Neural cell (in vitro differentiated cells): ENCODE results near the gene NTPCR. TPM values are rescaled to one million over a fixed set of nuclear protein-coding genes. Genes with fewer than 3 reads are reported as not detected.

ENCODE experiments used
- H2AFZ ChIP-seq: fragments of 200-600, 300-800 bp; sonication (generic), shearing (Covaris generic); 2 replicates; pipeline ENCODE4 v1.6.0; 2014; ENCODE audit warnings: low read depth, mild to moderate bottlenecking, antibody characterized with exemption, low read length, moderate library complexity
- H3F3A ChIP-seq: fragments of 200-600 bp; shearing (Covaris generic); 2 replicates; pipeline ENCODE4 v1.6.1; 2016; ENCODE audit warnings: mild to moderate bottlenecking, moderate library complexity, mixed read lengths, antibody characterized with exemption, low read length; ENCODE audit not compliant: insufficient read depth, poor library complexity, severe bottlenecking
- H3K27ac ChIP-seq: fragments of 200-600, 300-800 bp; sonication (generic), shearing (Covaris generic); 2 replicates; pipeline ENCODE4 v1.5.1; 2014; ENCODE audit warnings: mild to moderate bottlenecking, low read length, moderate library complexity
- H3K27me3 ChIP-seq: fragments of 300-800, 200-600 bp; sonication (generic), shearing (Covaris generic); 2 replicates; pipeline ENCODE4 v1.6.0; 2014; ENCODE audit warnings: mild to moderate bottlenecking, low read depth, low read length, moderate library complexity; ENCODE audit not compliant: insufficient read depth
- H3K36me3 ChIP-seq: fragments of 300-800, 200-600 bp; sonication (generic), shearing (Covaris generic); 2 replicates; pipeline ENCODE4 v1.5.1; 2014; ENCODE audit warnings: mild to moderate bottlenecking, antibody characterized with exemption, low read length, moderate library complexity; ENCODE audit not compliant: insufficient read depth
- H3K4me2 ChIP-seq: fragments of 300-800, 200-600 bp; sonication (generic), shearing (Covaris generic); 2 replicates; pipeline ENCODE4 v1.6.0; 2014; ENCODE audit warnings: mild to moderate bottlenecking, low read length
- H3K4me3 ChIP-seq: fragments of 300-800, 200-600 bp; sonication (generic), shearing (Covaris generic); 2 replicates; pipeline ENCODE4 v1.5.1; 2014; ENCODE audit warnings: mild to moderate bottlenecking, low read length, moderate library complexity
- H3K79me2 ChIP-seq: fragments of 200-600 bp; shearing (Covaris generic); replicated peaks from 2 replicates; pipeline ENCODE4 v1.6.0; 2014; ENCODE audit warnings: mild to moderate bottlenecking, low read length, moderate library complexity; ENCODE audit not compliant: insufficient read depth
- H3K9ac ChIP-seq: fragments of 300-800, 200-600 bp; sonication (generic), shearing (Covaris generic); 2 replicates; pipeline ENCODE4 v1.6.1; 2016; ENCODE audit warnings: mild to moderate bottlenecking, low read length, mixed read lengths
- H3K9me2 ChIP-seq: fragments of 200-600 bp; shearing (Covaris generic); 2 replicates; pipeline ENCODE4 v1.6.1; 2016; ENCODE audit warnings: mild to moderate bottlenecking, low read length, mixed read lengths; ENCODE audit not compliant: insufficient read depth
- H3K9me3 ChIP-seq: fragments of 200-600, 300-800 bp; sonication (generic), shearing (Covaris generic); 2 replicates; pipeline ENCODE4 v1.6.1; 2016; ENCODE audit warnings: mild to moderate bottlenecking, mixed run types, low read length, moderate library complexity, mixed read lengths
- H4K20me1 ChIP-seq: fragments of 200-600 bp; shearing (Covaris generic); 2 replicates; pipeline ENCODE4 v1.6.1; 2016; ENCODE audit warnings: mild to moderate bottlenecking, mixed run types; ENCODE audit not compliant: insufficient read depth
- EP300 ChIP-seq: fragments of 450-650 bp; conservative IDR thresholded peaks from 2 replicates; pipeline ENCODE4 v1.6.1; 2014; ENCODE audit warnings: antibody characterized with exemption, mild to moderate bottlenecking, moderate library complexity; ENCODE audit not compliant: poor library complexity, severe bottlenecking
- EZH2 ChIP-seq: fragments of 200-600, 300-800 bp; shearing (Covaris generic), sonication (generic); IDR thresholded peaks from 2 replicates; pipeline ENCODE4 v1.6.1; 2014; ENCODE audit warnings: antibody characterized with exemption, low read length, borderline replicate concordance, mild to moderate bottlenecking; ENCODE audit not compliant: insufficient read depth, poor library complexity, severe bottlenecking
- MXI1 ChIP-seq: fragments of 450-650 bp; conservative IDR thresholded peaks from 2 replicates; pipeline ENCODE4 v1.6.1; 2014; ENCODE audit warnings: antibody characterized with exemption, mild to moderate bottlenecking; ENCODE audit not compliant: poor library complexity, severe bottlenecking
- POLR2AphosphoS5 ChIP-seq: IDR thresholded peaks from 2 replicates; pipeline ENCODE4 v1.6.1; 2012
- RAD21 ChIP-seq: fragments of 450-650 bp; conservative IDR thresholded peaks from 2 replicates; pipeline ENCODE4 v1.6.1; 2014; ENCODE audit warnings: antibody characterized with exemption, mild to moderate bottlenecking, moderate library complexity
- SMC3 ChIP-seq: fragments of 450-650 bp; conservative IDR thresholded peaks from 2 replicates; pipeline ENCODE4 v1.6.1; 2014; ENCODE audit warnings: antibody characterized with exemption, mild to moderate bottlenecking, moderate library complexity; ENCODE audit not compliant: poor library complexity
- TAF1 ChIP-seq: IDR thresholded peaks from 2 replicates; pipeline ENCODE4 v1.6.1; 2012; ENCODE audit warnings: low read depth
- polyA plus RNA-seq: library from polyadenylated mRNA; depleted of rRNA; stranded (reverse); fragments of >200 nt; gene quantifications from 2 replicates; pipeline ENCODE4 v1.2.3, GENCODE V29; 2014
- TF ChIP-seq, protein P1 (sequence below): IDR thresholded peaks from 2 replicates; pipeline ENCODE4 v1.6.1; 2012; ENCODE audit warnings: borderline replicate concordance
- TF ChIP-seq, protein P2 (sequence below): fragments of 450-650 bp; IDR thresholded peaks from 2 replicates; pipeline ENCODE4 v1.5.1; 2014; ENCODE audit warnings: antibody characterized with exemption, mild to moderate bottlenecking, moderate library complexity; ENCODE audit not compliant: poor library complexity, severe bottlenecking

Gene NTPCR
- polyA plus RNA-seq, 1 donor from 2014 or later = 36.7 TPM

DNA sequence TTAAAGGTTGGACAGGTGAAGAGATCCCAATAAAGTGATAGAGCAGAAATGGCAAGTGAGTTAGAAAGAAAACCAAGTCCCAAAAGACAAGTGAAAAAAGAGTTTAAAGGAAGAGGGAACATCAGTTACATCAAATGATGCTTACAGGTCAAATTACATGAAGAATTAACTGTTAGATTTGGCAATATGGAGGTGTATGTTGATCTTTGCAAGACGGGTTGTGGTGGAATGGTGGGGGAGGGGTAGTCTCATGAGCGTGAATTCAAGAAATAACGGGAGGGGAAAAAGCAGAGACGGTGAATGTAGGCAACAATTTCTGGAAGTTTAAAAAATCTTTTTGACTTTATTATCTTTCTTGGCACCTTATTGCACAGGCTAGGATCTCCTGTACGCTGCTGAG is 76.6 kb downstream of the NTPCR start:
- Histone ChIP-seq H3K9ac (no peak overlapping the region), H3K9me3 (no peaks in the 10 kb centered on the region), H2AFZ (no peak overlapping the region), H3K4me2 (no peak overlapping the region), H3K79me2 (no peaks in the 10 kb centered on the region), H3F3A (no peaks in the 10 kb centered on the region), H3K4me3 (no peak overlapping the region), H4K20me1 (no peaks in the 10 kb centered on the region), H3K27me3 (no peaks in the 10 kb centered on the region), H3K9me2 (no peaks in the 10 kb centered on the region), H3K27ac (no peak overlapping the region), H3K36me3 (no peaks in the 10 kb centered on the region)
- TF ChIP-seq EZH2 (no peak), POLR2AphosphoS5 (no peak), EP300 (no peak), TAF1 (no peak), RAD21 (no peak), SMC3 (no peak), MXI1 (no peak)
- TF ChIP-seq, protein P1, sequence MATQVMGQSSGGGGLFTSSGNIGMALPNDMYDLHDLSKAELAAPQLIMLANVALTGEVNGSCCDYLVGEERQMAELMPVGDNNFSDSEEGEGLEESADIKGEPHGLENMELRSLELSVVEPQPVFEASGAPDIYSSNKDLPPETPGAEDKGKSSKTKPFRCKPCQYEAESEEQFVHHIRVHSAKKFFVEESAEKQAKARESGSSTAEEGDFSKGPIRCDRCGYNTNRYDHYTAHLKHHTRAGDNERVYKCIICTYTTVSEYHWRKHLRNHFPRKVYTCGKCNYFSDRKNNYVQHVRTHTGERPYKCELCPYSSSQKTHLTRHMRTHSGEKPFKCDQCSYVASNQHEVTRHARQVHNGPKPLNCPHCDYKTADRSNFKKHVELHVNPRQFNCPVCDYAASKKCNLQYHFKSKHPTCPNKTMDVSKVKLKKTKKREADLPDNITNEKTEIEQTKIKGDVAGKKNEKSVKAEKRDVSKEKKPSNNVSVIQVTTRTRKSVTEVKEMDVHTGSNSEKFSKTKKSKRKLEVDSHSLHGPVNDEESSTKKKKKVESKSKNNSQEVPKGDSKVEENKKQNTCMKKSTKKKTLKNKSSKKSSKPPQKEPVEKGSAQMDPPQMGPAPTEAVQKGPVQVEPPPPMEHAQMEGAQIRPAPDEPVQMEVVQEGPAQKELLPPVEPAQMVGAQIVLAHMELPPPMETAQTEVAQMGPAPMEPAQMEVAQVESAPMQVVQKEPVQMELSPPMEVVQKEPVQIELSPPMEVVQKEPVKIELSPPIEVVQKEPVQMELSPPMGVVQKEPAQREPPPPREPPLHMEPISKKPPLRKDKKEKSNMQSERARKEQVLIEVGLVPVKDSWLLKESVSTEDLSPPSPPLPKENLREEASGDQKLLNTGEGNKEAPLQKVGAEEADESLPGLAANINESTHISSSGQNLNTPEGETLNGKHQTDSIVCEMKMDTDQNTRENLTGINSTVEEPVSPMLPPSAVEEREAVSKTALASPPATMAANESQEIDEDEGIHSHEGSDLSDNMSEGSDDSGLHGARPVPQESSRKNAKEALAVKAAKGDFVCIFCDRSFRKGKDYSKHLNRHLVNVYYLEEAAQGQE = no peak
- TF ChIP-seq, protein P2, sequence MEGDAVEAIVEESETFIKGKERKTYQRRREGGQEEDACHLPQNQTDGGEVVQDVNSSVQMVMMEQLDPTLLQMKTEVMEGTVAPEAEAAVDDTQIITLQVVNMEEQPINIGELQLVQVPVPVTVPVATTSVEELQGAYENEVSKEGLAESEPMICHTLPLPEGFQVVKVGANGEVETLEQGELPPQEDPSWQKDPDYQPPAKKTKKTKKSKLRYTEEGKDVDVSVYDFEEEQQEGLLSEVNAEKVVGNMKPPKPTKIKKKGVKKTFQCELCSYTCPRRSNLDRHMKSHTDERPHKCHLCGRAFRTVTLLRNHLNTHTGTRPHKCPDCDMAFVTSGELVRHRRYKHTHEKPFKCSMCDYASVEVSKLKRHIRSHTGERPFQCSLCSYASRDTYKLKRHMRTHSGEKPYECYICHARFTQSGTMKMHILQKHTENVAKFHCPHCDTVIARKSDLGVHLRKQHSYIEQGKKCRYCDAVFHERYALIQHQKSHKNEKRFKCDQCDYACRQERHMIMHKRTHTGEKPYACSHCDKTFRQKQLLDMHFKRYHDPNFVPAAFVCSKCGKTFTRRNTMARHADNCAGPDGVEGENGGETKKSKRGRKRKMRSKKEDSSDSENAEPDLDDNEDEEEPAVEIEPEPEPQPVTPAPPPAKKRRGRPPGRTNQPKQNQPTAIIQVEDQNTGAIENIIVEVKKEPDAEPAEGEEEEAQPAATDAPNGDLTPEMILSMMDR = no peak

DNA sequence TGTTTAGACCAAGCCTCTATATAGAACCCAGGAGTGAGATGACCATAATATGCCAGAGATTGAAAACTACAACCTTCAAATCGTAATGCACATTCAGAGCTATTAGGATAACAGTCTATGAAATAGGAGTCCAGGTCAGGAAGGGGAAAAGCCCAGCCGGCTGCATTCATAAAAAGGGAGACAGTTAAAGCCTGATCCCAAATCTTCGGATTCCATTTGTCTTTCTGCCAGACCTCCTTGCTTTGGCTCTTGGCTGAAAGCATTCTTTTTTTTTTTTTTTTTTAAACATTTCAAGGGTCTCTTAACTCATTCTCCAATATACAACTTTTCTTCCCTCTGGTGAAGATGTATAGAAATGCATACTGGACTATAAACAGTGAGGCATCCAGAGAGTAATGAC is 81.1 kb downstream of the NTPCR start:
- no peaks in the 10 kb centered on the region for H3K9me2 ChIP-seq
- H3K79me2 ChIP-seq = no peaks in the 10 kb centered on the region
- no peaks in the 10 kb centered on the region for H3K9me3 ChIP-seq
- no peaks in the 10 kb centered on the region for H3K36me3 ChIP-seq
- H3K9ac ChIP-seq = no peak overlapping the region
- H3K4me3 ChIP-seq = no peak overlapping the region
- no peak overlapping the region for H3K4me2 ChIP-seq
- no peak overlapping the region for H2AFZ ChIP-seq
- TF ChIP-seq EP300 (no peak), SMC3 (no peak), RAD21 (no peak), EZH2 (no peak), TAF1 (no peak), POLR2AphosphoS5 (no peak)
- TF ChIP-seq, protein P1 = no peak
- TF ChIP-seq, protein P2 = no peak
- H3F3A ChIP-seq = no peaks in the 10 kb centered on the region
- no peaks in the 10 kb centered on the region for H3K27me3 ChIP-seq
- no peaks in the 10 kb centered on the region for H4K20me1 ChIP-seq
- no peak overlapping the region for H3K27ac ChIP-seq
